Measurements from ENCODE around the gene RB1.

GRCh38 chr13:48497669-48498068, 194.1 kb downstream of the RB1 start:
- TF ChIP-seq SPI1 (IDR thresholded peaks at IDR 0.05; ENCODE audit: low read depth, low read length) (no peak), POLR2AphosphoS5 (IDR thresholded peaks at IDR 0.05; ENCODE audit: low read depth, low read length) (no peak), POLR2A (IDR thresholded peaks at IDR 0.05; ENCODE audit: low read depth, low read length) (no peak), PAX5 (IDR thresholded peaks at IDR 0.05; ENCODE audit: insufficient read depth, low read length, severe bottlenecking) (no peak), TAF1 (IDR thresholded peaks at IDR 0.05; ENCODE audit: low read depth, low read length) (no peak), POU2F2 (IDR thresholded peaks at IDR 0.05; ENCODE audit: low read depth, low read length) (no peak)
